HG03108 (cell line): ENCODE measurements around the gene NAV1.
"Not testable (repeated sequence)": the region's sequence is repeated elsewhere in the genome, so short reads cannot be mapped to it uniquely, and the experiment has no call there.

Experiments used
- ATAC-seq: cut with Tn5 transposase; IDR thresholded peaks from one replicate; pipeline ENCODE4 v1.9.1; 2021; ENCODE audit warnings: moderate library complexity; ENCODE audit not compliant: unreplicated experiment

NAV1 gene

GRCh38 chr1:201538612-201539551, at the start of gene NAV1:
Gene NAV1 (plus strand): TSS chr1:201539127. CDS start chr1:201622885, 83,758 bp downstream.
- ATAC-seq = no peak

DNA sequence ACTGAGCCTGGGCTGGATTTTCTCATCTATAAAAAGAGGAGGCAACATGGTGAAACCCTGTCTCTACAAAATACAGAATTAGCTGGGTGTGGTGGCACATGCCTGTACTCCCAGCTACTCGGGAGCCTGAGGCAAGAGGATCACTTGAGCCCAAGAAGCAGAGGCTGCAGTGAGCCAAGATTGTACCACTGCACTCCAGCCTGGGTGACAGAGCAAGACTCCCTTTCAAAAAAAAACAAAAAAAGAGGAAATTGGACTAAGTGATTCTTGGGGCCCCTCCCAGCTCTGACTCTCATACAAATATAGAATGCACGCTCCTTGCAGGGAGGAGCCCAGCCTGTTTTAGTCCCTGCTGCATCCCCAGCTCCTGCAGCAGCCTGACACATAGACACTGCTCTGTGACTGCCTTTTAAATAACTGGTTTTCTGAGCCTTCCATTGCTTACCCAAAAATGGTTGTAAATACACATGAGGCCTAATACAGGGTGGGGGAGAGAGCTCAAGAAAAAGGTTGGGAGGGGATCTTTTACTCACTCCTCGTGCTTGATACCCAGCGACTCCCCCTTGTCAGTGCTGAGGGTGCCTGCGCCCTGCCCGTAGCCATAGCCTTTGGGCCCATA, 49.2 kb upstream of the NAV1 start:
- no peak for ATAC-seq

GRCh38 chr1:201490708-201491131, 48.2 kb upstream of the NAV1 start:
- ATAC-seq = no peak

DNA sequence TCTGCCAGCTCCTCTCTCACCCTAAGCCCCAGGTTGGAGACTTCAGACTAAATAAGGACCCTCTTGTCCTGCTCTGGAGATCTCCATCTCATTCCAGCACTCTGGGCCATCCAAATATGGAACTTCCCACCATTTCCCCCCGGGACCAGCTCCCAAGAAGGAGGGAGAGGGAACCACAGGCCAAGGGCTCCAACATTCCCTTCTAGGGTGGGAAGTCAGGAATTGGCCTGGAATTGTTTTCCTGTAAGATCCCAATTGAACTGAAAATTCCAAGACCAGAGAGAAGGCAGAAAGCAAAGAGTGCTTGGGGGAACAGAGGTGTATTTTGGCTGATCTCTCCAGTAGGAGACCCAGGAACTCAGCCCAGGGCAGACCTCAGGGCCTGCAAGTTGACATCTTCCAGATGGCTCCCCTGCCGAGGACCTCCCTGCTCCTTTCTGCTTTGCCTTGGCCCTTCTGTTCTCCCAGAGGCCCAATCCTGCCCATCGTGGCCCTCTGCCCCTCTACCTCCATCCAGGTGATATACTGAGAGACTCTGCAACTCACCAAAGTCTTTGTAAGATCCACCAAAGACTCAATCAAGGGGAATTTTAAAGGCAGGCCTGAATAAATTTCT, 46.9 kb upstream of the NAV1 start:
- no peak for ATAC-seq

DNA sequence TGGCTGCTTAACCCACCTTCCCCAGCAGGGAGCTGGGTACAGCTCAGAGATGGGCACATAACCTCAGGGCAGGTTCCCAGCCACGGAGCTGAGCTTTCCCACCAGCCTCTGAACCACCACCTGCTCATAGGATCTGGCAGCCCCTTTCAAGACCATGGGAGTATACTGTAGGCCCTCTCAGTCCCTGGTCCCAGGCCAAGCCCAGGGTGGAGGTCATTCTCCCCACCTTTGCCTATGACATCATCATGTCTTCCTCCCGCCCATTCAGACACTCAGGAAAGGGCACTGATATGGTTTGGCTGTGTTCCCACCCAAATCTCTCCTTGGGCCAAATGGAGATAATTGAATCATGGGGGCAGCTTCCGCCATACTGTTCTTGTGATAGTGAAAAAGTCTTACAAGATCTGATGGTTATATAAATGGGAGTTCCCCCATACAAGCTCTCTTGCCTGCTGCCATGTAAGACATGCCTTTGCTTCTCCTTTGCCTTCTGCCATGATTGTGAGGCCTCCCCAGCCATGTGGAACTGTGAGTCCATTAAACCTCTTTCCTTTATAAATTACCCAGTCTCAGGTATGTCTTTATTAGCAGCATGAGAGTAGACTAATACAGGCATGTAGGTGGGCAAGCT, 45.8 kb upstream of the NAV1 start:
- ATAC-seq = not testable (repeated sequence)

GRCh38 chr1:201493757-201494617, 44.9 kb upstream of the NAV1 start:
- ATAC-seq = no peak

- no peak for ATAC-seq
Measured at GRCh38 chr1:201495551-201496295, 43.2 kb upstream of the NAV1 start.

DNA sequence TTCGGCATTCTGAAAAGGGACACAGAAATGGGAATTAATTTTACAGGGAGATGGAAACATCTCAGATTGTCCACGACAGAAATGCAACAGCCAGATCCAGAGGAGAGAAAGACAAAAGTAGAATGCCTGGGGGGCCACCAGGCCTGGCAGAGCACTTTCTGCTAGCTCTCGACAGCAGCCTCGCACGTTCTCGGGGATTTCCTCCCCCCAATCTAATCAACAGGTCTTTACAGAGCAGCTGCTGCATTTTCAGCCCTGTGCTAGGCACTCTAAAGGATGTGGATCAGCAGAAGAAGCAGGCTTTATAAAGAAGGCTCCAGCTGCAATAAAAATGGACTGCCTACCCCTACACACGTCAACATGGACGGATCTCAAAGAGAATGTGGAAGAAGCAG, 42.6 kb upstream of the NAV1 start:
- ATAC-seq = no peak

- no peak for ATAC-seq
Measured at GRCh38 chr1:201497935-201498509, 40.9 kb upstream of the NAV1 start.

DNA sequence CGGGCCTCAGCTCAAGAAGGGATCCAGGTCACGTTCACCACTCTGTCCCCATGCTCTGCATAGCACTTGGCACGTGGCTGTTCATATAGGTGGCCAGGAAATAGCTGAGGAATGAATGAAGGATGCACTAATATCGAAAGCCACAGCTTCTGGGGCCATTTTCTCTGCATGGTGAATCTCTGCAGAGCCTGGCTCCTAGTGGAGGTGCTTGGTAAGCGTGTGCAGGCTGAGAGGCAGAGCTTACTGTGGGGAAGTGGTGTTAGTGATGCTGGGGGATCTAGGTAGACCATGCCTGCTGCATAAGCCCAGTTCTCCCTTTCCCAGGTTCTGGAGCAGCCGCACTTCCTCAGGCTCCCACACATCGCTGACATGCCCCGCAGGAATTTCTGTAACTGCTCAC, 40.3 kb upstream of the NAV1 start:
- ATAC-seq = no peak

DNA sequence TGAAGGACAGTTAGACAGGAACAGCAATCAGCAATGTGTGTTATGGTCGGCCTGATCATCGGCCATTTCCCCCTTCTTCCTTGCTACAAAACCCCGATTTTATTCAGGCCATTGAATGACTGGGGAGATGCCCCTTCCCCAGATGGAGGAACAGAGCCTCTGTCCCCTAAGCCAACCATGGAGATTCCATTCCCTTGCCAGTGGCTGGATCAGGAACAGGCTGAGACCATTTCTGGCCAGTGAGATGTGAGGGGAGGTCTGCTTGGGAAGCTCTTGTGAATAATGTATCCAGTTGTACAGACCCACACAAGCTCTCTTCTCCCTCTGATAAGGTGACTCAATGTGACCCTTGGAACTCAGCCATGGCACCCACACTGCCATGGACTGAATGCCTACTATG, 39.7 kb upstream of the NAV1 start:
- ATAC-seq = no peak

DNA sequence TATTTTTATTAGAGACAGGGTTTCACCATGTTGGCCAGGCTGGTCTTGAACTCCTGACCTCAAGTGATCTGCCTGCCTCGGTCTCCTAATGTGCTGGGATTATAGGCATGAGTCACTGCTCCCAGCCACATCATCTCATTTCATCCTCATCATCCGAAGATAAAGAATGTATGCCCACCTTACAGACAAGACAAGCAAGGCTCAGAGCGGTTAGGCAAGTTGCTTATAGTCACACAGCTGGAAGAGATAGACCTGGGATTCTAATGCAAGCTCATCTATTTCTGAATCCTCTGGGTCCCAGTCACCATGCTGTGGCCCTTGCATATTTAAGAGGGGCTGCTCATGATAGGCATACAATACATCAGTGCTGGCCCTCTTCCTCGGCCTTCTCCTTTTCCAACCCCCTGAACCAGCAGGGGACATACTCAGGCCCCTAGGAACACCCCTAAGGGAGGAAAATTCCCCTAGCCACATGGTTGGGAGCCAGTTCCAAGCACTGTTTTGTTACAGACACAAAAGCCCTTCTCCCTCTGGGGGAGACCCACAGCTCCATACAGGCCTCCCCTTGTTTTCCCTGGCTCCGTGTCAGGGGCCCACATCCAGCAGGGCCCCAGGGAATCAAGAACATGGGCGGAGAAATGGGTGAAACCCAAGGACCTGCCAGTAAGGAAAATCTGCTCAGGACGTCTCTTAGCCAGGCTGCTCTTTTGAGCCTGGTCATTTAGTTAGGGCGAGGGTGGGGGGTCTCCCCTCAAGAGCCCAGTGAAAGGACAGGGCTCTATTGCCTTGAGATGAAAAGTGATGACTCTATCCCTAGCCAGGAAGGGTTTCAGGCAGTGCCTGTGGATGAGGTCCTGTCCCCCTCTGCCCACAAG, 38.9 kb upstream of the NAV1 start:
- no peak for ATAC-seq

- ATAC-seq = no peak
Measured at GRCh38 chr1:201500670-201501120, 38.2 kb upstream of the NAV1 start.

DNA sequence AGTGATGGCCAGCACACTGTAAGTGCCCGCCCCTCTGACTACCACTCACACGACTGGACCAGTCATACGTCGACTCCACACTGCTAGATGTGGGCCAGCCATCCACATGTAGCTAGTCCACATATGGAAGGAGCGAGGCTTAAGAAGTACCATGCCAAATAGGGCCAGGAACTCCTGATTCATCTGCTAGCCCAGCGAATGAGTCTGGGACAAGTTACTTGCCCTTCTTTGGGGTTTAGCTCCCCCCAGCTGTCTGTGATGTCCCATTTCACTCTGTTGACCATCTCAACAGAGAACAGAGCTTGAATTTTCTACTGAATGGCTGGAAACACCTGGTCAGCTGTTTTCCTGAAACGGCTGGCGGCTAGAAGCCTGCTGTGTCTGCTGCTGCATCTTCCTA, 37.8 kb upstream of the NAV1 start:
- ATAC-seq = no peak

GRCh38 chr1:201501812-201502510, 37.0 kb upstream of the NAV1 start:
- ATAC-seq = no peak

DNA sequence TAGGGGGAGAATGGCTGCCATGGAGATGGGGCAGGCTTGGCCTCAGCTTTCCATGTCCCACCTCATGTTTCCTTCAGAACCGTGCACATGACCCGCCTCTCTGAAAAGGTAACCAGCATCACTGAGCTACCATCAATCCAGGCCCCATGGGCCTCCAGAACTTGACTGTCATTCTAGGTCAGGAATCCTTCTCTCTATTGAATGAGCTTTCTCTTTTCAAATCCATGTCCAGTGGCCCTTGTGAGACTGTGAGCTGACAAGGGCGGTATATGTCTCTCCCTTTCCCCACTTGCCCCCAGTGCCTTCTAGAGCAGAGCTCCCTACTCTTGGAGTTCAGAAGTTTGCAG, 36.4 kb upstream of the NAV1 start:
- ATAC-seq = no peak

- ATAC-seq = no peak
Measured at GRCh38 chr1:201503397-201504176, 35.3 kb upstream of the NAV1 start.
